OCI-LY3 (cell line): Measurements from ENCODE around the gene PLEKHA7.

Experiments
- CTCF ChIP-seq: fragments of 200-600, 300-600 bp; sonication (generic); IDR thresholded peaks from 2 replicates; pipeline ENCODE4 v1.5.1; 2014; ENCODE audit warnings: antibody characterized with exemption, low read length, low read depth
- EZH2phosphoT487 ChIP-seq: fragments of 200-600 bp; shearing (Covaris generic); IDR thresholded peaks from 2 replicates; pipeline ENCODE4 v1.6.1; 2018; ENCODE audit warnings: antibody characterized with exemption, mixed run types, low read depth

- no peak for TF ChIP-seq CTCF
- TF ChIP-seq EZH2phosphoT487, result no peak
Measured at GRCh38 chr11:16969010-16969999, 44.9 kb downstream of the PLEKHA7 start.
